Spleen (tissue), 7 donors: ENCODE results near the gene DEFB131B.
"Not testable (repeated sequence)": the region's sequence is repeated elsewhere in the genome, so short reads cannot be mapped to it uniquely, and the experiment has no call there.

Experiments
- CTCF ChIP-seq, 11 experiments: fragments of 200-600 bp in 7 of 11; fragments of 450-650 bp in 4 of 11; sonication (generic) in 4 of 11; IDR thresholded peaks in 8 of 11; conservative IDR thresholded peaks in 3 of 11; 1 replicate in 7 of 11; 2 replicates in 4 of 11; pipeline versions ENCODE4 v1.4.0 to v1.8.0; 2016 to 2021; ENCODE audit warnings: antibody characterized with exemption in 11 of 11, inconsistent platforms in 4 of 11, mild to moderate bottlenecking in 1 of 11
- POLR2A ChIP-seq, 3 donors: fragments of 450-650 bp; IDR thresholded peaks; one replicate each; pipeline ENCODE4 v1.5.1; 2017; ENCODE audit warnings: antibody characterized with exemption in 3 of 3, mild to moderate bottlenecking in 1 of 3
- donor health status: DM: no; HTN: no; CAD: no; lungs with moderate emphysema.
- donor health status: DM: no; HTN: no; CAD: no.
- donor health status: DM: no; HTN: no; CAD: no.

- TF ChIP-seq CTCF (IDR thresholded peaks at IDR 0.05 in 8 of 11, conservative IDR thresholded peaks at IDR 0.05 in 3 of 11); POLR2A (IDR thresholded peaks at IDR 0.05): not testable (repeated sequence)
These were observed 11.1 kb downstream of the DEFB131B start for GRCh38 chr11:71889181-71889872.
